Keratinocyte (primary cell): ENCODE data around the gene COPA.

Experiments
- EZH2 ChIP-seq: IDR thresholded peaks from one replicate; pipeline ENCODE4 v1.6.1; 2012; ENCODE audit warnings: inconsistent platforms, mild to moderate bottlenecking, low read length, moderate library complexity
- TF ChIP-seq, protein P1 (sequence below), 3 experiments: IDR thresholded peaks in 1 of 3; conservative IDR thresholded peaks in 1 of 3; optimal IDR thresholded peaks in 1 of 3; 2 replicates in 2 of 3; 3 replicates in 1 of 3; pipeline versions ENCODE3 to v1.5.1; 2011; ENCODE audit warnings: low read length in 3 of 3, mild to moderate bottlenecking in 3 of 3, moderate library complexity in 2 of 3, control low read depth in 1 of 3, inconsistent platforms in 1 of 3; ENCODE audit not compliant: insufficient read depth in 2 of 3; ENCODE audit errors: extremely low read depth in 1 of 3

- TF ChIP-seq, protein P1, sequence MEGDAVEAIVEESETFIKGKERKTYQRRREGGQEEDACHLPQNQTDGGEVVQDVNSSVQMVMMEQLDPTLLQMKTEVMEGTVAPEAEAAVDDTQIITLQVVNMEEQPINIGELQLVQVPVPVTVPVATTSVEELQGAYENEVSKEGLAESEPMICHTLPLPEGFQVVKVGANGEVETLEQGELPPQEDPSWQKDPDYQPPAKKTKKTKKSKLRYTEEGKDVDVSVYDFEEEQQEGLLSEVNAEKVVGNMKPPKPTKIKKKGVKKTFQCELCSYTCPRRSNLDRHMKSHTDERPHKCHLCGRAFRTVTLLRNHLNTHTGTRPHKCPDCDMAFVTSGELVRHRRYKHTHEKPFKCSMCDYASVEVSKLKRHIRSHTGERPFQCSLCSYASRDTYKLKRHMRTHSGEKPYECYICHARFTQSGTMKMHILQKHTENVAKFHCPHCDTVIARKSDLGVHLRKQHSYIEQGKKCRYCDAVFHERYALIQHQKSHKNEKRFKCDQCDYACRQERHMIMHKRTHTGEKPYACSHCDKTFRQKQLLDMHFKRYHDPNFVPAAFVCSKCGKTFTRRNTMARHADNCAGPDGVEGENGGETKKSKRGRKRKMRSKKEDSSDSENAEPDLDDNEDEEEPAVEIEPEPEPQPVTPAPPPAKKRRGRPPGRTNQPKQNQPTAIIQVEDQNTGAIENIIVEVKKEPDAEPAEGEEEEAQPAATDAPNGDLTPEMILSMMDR (optimal IDR thresholded peaks at IDR 0.05 in 1 of 3, IDR thresholded peaks at IDR 0.05 in 1 of 3, conservative IDR thresholded peaks at IDR 0.05 in 1 of 3; ENCODE audit: extremely low read depth in 1 of 3, insufficient read depth in 2 of 3, low read length in 3 of 3): no peak
- TF ChIP-seq EZH2: no peak
Measured at GRCh38 chr1:160264795-160265307, 78.2 kb downstream of the COPA start.
